Tibial artery (tissue), 4 donors: ENCODE results near the gene PLTP.
"Not testable (repeated sequence)": the region's sequence is repeated elsewhere in the genome, so short reads cannot be mapped to it uniquely, and the experiment has no call there.

Experiments
- DNase-seq, 2 donors: peaks; one replicate each; pipeline ENCODE4 v3.0.0-alpha.2; 2019
- H3K27ac ChIP-seq, 2 donors: fragments of 200-600 bp; sonication (generic) in 1 of 2; 1 replicate in 1 of 2; 2 replicates in 1 of 2; pipeline ENCODE4 v1.5.1; 2018 to 2019; ENCODE audit warnings: mild to moderate bottlenecking in 1 of 2
- H3K27me3 ChIP-seq, 2 donors: fragments of 200-600 bp; sonication (generic) in 1 of 2; one replicate each; pipeline versions ENCODE4 v1.5.1 to v1.6.0; 2016 to 2019
- H3K36me3 ChIP-seq, 3 donors: fragments of 200-600 bp; sonication (generic) in 2 of 3; one replicate each; pipeline ENCODE4 v1.5.1; 2016 to 2019; ENCODE audit warnings: mild to moderate bottlenecking in 2 of 3
- H3K4me1 ChIP-seq, 4 donors: fragments of 200-600 bp; sonication (generic) in 2 of 4; 1 replicate in 3 of 4; 2 replicates in 1 of 4; pipeline ENCODE4 v1.5.1; 2016 to 2019
- H3K4me3 ChIP-seq, 2 donors: fragments of 200-600 bp; sonication (generic) in 1 of 2; 1 replicate in 1 of 2; 2 replicates in 1 of 2; pipeline ENCODE4 v1.5.1; 2018 to 2019; ENCODE audit warnings: mild to moderate bottlenecking in 2 of 2
- H3K9me3 ChIP-seq, 3 donors: fragments of 200-600 bp; sonication (generic) in 1 of 3; one replicate each; pipeline ENCODE4 v1.5.1; 2016 to 2019
- intact Hi-C: fragments of 100-400 bp; cut with DNase I; formaldehyde crosslinking; loops from one replicate; pipeline ENCODE4 v1.15.0; 2023; ENCODE audit warnings: low total_unique reads
- TF ChIP-seq, protein P1 (sequence below), 2 experiments: fragments of 200-600 bp in 1 of 2; fragments of 450-650 bp in 1 of 2; IDR thresholded peaks; one replicate each; pipeline ENCODE4 v1.5.1; 2017 to 2019; ENCODE audit warnings: antibody characterized with exemption in 2 of 2, mild to moderate bottlenecking in 1 of 2, moderate library complexity in 1 of 2

PLTP gene

DNA sequence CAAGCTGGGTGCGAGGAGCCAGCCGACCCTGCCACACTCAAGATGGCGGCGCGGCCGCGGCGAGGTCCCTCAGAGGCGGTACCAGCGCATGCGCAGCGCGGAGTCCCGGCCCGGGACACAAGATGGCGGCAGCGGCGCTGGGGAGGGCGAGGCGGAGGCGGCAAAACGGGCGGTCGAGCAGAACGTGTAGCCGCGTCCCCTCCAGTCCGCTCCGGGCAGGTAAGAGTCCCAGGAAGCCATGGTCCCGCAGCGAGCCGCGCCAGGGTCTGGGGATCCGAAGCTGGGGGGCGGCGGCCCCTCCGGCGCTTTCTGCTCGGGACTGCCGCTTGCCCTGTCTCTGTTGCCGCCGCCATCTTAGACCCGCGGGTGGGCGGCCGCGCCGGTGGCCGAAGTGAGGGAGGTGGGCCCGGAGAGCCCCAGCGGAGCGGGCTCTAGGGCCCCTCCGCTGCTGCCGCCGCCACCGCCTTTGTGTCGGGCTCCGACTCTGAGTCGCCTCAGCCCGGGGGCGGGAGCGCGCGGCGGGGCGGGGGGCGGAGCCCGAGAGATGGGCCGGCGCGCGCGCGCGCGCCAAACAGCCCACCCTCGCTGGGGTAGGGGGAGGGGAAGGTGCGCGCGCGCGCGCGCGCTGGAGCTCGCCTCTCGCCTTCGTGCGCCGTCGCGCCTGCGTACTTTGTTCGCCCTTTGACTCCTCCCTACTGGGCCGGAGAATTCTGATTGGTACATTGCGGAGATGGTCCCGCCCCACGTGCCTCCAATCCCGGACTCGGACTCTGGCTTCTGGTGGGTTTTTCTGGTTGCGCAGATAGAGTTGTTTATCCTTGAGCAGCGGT, 22.8 kb upstream of the PLTP start, which contains the start of gene PCIF1:
Gene PCIF1, plus strand, starts transcription at position 98 of the 830 bp plus-strand sequence. CDS start 4,317 bp downstream, outside the sequence.
- TF ChIP-seq, protein P1, sequence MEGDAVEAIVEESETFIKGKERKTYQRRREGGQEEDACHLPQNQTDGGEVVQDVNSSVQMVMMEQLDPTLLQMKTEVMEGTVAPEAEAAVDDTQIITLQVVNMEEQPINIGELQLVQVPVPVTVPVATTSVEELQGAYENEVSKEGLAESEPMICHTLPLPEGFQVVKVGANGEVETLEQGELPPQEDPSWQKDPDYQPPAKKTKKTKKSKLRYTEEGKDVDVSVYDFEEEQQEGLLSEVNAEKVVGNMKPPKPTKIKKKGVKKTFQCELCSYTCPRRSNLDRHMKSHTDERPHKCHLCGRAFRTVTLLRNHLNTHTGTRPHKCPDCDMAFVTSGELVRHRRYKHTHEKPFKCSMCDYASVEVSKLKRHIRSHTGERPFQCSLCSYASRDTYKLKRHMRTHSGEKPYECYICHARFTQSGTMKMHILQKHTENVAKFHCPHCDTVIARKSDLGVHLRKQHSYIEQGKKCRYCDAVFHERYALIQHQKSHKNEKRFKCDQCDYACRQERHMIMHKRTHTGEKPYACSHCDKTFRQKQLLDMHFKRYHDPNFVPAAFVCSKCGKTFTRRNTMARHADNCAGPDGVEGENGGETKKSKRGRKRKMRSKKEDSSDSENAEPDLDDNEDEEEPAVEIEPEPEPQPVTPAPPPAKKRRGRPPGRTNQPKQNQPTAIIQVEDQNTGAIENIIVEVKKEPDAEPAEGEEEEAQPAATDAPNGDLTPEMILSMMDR (IDR thresholded peaks at IDR 0.05): no peak
- intact Hi-C loops: loop anchor here (1.0 to 5.0 kb wide), 4 partner anchors 38 to 1448 kb away; partner anchors contain the start of genes CTSA, DNTTIP1, NEURL2 and WFDC3
- peak; percentile 97 to 99 for DNase-seq
- peak within 1 kb of the TSS; percentile 72 to 90 for H3K4me3 ChIP-seq
- peaks cover 21 to 28% (median 27%) of the 10 kb centered on the region in 3 donors for H3K36me3 ChIP-seq
- H3K4me1 ChIP-seq: peaks cover 0 to 26% (median 16%) of the 10 kb centered on the region in 4 donors
- H3K27ac ChIP-seq: peak within 1 kb of the TSS; percentile 98 to 99
- H3K9me3 ChIP-seq: no peaks in the 10 kb centered on the region
- H3K27me3 ChIP-seq: no peaks in the 10 kb centered on the region

DNA sequence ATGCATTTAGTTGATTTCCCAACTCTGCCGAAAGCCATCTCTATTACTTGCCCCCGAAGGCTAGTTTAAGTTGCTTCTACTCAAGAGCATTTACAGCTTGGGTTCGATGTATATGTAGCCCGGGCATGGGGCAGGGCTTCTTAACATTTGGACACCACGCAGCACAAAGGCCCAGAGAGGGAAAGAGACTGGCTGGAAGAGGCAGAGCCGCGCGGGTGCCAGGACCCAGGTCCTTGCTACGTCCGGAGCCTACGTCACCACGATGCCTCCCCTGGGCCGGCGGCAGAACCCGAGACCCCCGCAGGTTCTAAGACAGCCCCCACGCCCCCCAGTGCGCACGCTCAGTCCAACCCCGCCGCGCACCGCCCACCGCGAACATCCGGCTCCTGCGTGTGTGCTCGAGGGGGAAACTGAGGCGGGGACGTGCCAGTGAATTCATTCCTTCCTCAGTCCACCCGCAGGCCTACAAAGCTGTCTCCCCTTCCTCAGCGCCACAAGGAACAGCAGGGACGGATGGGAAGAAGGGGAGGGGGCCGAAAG, 22.2 kb upstream of the PLTP start:
- Histone ChIP-seq H3K4me1 (peaks cover 0 to 26% (median 16%) of the 10 kb centered on the region in 4 donors), H3K27ac (peak overlapping the region; percentile 98 to 99), H3K36me3 (peaks cover 14 to 21% (median 20%) of the 10 kb centered on the region in 3 donors), H3K27me3 (no peaks in the 10 kb centered on the region), H3K9me3 (no peaks in the 10 kb centered on the region), H3K4me3 (peak overlapping the region; percentile 72 to 90)
- intact Hi-C loops: loop anchor here (1.0 to 5.0 kb wide), 2 partner anchors 42 to 143 kb away; partner anchors contain the start of genes CTSA, DNTTIP1, NEURL2 and WFDC3
- TF ChIP-seq, protein P1 (IDR thresholded peaks at IDR 0.05): no peak
- DNase-seq: peak; percentile 57 to 87

DNA sequence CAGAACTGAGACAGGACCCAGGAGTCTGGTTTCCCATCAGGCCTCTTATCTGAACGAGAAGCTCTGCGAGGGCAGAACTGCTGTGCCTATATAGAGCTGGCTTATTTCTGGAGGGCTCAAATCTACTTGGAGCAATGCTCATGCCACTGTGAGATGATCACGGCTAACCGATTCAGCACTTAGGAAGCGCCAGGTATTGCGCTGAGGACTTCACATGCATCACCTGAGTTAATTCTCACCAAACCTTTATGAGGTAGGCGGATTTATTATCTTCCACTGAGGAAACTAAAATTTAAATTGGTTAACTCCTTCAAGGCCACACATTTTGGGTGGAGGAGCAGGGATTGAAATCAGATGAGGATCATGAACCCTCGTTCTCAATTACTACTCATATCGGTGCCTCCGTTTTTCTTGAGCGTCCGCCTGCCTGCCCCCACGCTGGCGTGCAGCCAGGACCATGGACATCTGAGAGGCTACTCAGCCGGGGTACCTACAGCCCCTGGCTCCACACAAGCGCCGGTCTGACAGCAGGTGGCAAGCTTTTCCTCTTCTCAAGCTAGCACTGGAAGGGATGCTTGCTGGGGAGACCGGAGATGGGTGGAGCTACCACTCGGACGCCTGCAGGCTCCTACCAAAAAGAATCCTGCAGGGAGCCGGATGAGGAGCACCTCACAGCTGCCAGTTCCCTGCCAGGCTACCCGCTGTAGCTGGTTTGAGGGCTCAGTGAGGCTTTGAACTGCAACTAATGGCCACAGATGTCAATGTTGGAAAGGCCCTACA, 21.5 kb upstream of the PLTP start:
- H3K4me3 ChIP-seq: peak overlapping the region; percentile 72 to 90
- H3K27ac ChIP-seq: peak overlapping the region; percentile 98 to 99
- no peaks in the 10 kb centered on the region for H3K27me3 ChIP-seq
- intact Hi-C loops: loop anchor here (1.0 to 5.0 kb wide), 2 partner anchors 41 to 142 kb away; partner anchors contain the start of genes CTSA, DNTTIP1, NEURL2 and WFDC3
- H3K4me1 ChIP-seq: peaks cover 0 to 26% (median 16%) of the 10 kb centered on the region in 4 donors
- TF ChIP-seq, protein P1 (IDR thresholded peaks at IDR 0.05): peak; percentile 8 to 10
- peak; percentile 63 to 89 for DNase-seq
- H3K36me3 ChIP-seq: peaks cover 8 to 14% (median 14%) of the 10 kb centered on the region in 3 donors
- H3K9me3 ChIP-seq: no peaks in the 10 kb centered on the region

DNA sequence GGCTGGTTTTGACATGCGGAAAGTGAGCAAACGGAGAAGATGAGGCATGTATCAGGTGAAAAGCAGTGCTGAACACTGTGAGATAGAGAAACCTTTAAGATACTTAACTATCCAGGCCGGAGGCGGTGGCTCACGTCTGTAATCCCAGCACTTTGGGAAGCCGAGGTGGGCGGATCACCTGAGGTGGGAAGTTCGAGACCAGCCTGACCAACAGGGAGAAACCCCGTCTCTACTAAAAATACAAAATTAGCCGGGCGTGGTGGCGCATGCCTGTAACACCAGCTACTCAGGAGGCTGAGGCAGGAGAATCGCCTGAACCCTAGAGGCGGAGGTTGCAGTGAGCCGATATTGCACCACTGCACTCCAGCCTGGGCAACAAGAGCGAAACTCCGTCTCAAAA, 19.7 kb upstream of the PLTP start:
- not testable (repeated sequence) for H3K4me3 ChIP-seq, H3K27ac ChIP-seq, H3K9me3 ChIP-seq, DNase-seq, H3K27me3 ChIP-seq, H3K36me3 ChIP-seq
- intact Hi-C loops: loop anchor here (5.0 kb wide), 1 partner anchor 39 kb away; the partner anchor contains the start of genes CTSA and NEURL2
- H3K4me1 ChIP-seq: peaks cover 0 to 22% (median 14%) of the 10 kb centered on the region in 4 donors

DNA sequence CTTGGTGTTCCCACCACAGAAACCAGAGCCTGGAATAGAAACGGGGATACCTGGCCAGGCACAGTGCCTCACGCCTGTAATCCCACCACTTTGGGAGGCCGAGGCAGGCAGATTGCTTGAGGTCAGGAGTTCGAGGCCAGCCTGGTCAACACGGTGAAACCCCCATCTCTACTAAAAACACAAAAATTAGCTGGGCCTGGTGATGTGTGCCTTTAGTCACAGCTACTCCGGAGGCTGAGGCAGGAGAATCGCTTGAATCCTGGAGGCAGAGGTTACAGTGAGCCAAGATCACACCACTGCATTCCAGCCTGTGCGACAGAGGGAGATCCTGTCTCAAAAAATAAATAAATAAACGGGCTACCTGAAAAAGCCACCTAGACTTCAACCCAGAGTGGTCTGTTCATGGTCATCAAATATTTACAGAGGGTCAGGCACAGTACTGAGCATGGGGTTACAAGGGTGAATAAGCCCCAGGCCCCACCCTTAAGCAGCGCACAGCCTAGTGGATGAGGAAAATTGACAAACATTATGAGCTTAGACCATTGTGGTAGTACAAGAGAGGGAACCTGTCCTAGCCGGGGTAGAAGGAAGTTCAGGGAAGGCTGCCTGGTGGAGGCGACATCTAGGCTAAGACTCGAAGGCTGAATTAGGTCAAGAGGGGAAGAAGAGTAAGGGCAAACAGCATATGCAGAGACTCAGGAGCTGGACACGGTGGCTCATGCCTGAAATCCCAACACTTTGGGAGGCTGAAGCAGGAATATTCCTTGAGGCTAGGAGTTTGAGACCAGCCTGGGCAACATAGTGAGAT, 15.3 kb upstream of the PLTP start:
- Histone ChIP-seq H3K4me3 (no peak overlapping the region), H3K36me3 (no peaks in the 10 kb centered on the region), H3K27me3 (no peaks in the 10 kb centered on the region), H3K9me3 (no peaks in the 10 kb centered on the region), H3K4me1 (peaks cover 0 to 17% (median 9%) of the 10 kb centered on the region in 4 donors), H3K27ac (no peak overlapping the region)
- no peak for DNase-seq
- TF ChIP-seq, protein P1 (IDR thresholded peaks at IDR 0.05): no peak
- intact Hi-C loops: no loop called here
